Measurements from ENCODE around the gene FOXE3.

The FOXE3 gene

DNA sequence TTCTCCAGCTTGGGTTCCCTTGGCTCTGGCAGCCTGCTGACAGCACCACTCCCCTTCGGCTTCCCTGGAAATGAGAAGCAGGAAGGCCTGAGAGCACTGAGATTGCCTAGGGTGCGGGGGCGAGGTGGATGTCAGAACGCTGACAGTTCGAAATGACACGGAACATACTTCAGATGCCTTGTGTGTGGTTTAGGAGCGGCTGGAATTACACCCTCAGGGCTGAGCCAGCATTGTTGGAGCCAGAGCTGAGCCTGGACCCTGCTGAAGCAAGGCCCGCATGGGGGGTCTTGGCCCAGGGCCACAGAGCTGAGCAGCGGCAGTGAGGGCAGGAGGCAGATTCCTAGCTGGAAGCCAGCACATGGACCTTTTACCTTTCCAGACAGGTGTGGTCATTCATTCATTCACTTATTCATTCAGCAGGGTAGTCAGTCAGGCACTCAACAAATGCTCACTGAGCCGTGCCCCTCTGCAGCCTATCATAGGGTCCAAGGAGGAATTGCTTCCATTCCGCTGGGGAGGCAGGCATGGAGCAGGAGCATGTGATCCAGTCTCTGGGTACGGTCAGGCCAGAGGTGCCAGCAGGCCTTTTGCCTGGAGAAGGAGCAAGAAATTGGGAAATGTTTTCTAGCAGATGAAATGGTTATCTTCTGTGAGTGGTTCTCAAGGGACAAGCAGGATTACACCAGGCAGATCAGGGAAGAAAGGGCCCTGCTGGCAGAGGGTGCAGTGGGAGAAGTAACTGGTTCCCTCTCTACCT, 6.6 kb upstream of the FOXE3 start:
- no peak for TF ChIP-seq CTCF (conservative IDR thresholded peaks at IDR 0.05; ENCODE audit: control insufficient read depth, insufficient read depth, low read depth, low read length)
- H3K4me3 ChIP-seq (ENCODE audit: control insufficient read depth, low read depth, low read length): no peak overlapping the region
- DNase-seq (ENCODE audit: low read depth): peak; percentile 57

- no peak for DNase-seq (ENCODE audit: low read depth)
Observed at GRCh38 chr1:47410068-47410455, 6.0 kb upstream of the FOXE3 start.

DNA sequence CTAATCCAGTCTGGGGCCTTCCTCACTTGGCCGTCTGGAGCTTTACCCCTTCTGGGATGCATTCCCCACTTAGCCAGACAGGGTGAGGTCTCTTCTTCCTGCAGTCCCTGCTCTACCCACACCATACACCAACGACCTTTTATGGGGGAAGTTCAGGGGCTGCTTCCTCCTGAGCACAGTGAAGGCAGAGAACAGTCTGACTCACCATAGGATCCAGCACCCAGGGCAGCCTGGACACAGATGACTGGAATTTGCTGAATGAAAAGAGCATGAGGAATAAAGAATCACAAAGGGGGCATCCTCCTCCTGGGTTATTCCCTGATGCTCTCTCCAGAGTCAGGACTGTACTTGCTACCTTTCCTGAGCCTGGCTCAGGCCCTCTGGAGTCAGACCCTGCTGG, 4.6 kb upstream of the FOXE3 start:
- no peak overlapping the region for H3K4me3 ChIP-seq (ENCODE audit: control insufficient read depth, low read depth, low read length)
- no peak for TF ChIP-seq CTCF (conservative IDR thresholded peaks at IDR 0.05; ENCODE audit: control insufficient read depth, insufficient read depth, low read depth, low read length)
- DNase-seq (ENCODE audit: low read depth): no peak

More at GRCh38 chr1:47410068-47410455, 6.0 kb upstream of the FOXE3 start:
- no peak overlapping the region for H3K4me3 ChIP-seq (ENCODE audit: control insufficient read depth, low read depth, low read length)
- no peak for TF ChIP-seq CTCF (conservative IDR thresholded peaks at IDR 0.05; ENCODE audit: control insufficient read depth, insufficient read depth, low read depth, low read length)

GRCh38 chr1:47412437-47412836, 3.6 kb upstream of the FOXE3 start:
- no peak for DNase-seq (ENCODE audit: low read depth)
- TF ChIP-seq CTCF (conservative IDR thresholded peaks at IDR 0.05; ENCODE audit: control insufficient read depth, insufficient read depth, low read depth, low read length): no peak
- H3K4me3 ChIP-seq (ENCODE audit: control insufficient read depth, low read depth, low read length): no peak overlapping the region

DNA sequence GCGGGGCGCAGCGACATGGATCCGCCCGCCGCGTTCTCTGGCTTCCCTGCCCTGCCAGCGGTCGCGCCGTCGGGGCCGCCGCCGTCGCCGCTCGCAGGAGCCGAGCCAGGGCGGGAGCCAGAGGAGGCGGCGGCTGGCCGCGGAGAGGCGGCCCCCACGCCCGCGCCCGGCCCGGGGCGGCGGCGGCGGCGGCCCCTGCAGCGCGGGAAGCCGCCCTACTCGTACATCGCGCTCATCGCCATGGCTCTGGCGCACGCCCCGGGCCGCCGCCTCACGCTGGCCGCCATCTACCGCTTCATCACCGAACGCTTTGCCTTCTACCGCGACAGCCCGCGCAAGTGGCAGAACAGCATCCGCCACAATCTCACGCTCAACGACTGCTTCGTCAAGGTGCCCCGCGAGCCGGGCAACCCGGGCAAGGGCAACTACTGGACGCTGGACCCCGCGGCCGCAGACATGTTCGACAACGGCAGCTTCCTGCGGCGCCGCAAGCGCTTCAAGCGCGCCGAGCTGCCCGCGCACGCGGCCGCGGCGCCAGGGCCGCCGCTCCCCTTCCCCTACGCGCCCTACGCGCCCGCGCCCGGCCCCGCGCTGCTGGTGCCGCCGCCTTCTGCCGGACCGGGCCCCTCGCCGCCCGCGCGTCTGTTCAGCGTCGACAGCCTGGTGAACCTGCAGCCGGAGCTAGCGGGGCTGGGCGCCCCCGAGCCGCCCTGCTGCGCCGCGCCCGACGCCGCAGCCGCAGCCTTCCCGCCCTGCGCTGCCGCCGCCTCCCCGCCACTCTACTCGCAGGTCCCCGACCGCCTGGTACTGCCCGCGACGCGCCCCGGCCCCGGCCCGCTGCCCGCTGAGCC, 459 bp downstream of the FOXE3 start:
- no peak for DNase-seq (ENCODE audit: low read depth)
- H3K4me3 ChIP-seq (ENCODE audit: control insufficient read depth, low read depth, low read length): peak overlapping the region; percentile 7
- TF ChIP-seq CTCF (conservative IDR thresholded peaks at IDR 0.05; ENCODE audit: control insufficient read depth, insufficient read depth, low read depth, low read length): no peak

GRCh38 chr1:47417170-47418044, 1.3 kb downstream of the FOXE3 start:
- H3K4me3 ChIP-seq (ENCODE audit: control insufficient read depth, low read depth, low read length): no peak overlapping the region
- DNase-seq (ENCODE audit: low read depth): no peak
- TF ChIP-seq CTCF (conservative IDR thresholded peaks at IDR 0.05; ENCODE audit: control insufficient read depth, insufficient read depth, low read depth, low read length): no peak

Data from fibroblast of mammary gland (primary cell).